HEK293 (cell line): ENCODE measurements around the gene PARD3.

Source experiments
- EGR2 ChIP-seq: fragments of 450-650 bp; formaldehyde crosslinking; IDR thresholded peaks from 2 replicates; pipeline ENCODE4 v1.5.1; 2016; ENCODE audit warnings: low read depth, missing biosample characterization, missing genetic modification characterization
- KLF17 ChIP-seq: fragments of 450-650 bp; formaldehyde crosslinking; IDR thresholded peaks from 2 replicates; pipeline ENCODE4 v1.5.1; 2016; ENCODE audit warnings: missing biosample characterization, missing genetic modification characterization
- KLF9 ChIP-seq: fragments of 450-650 bp; formaldehyde crosslinking; IDR thresholded peaks from 2 replicates; pipeline ENCODE4 v1.5.1; 2016; ENCODE audit warnings: missing biosample characterization, missing genetic modification characterization, low read depth
- MEIS1 ChIP-seq: sonication (generic); formaldehyde crosslinking; IDR thresholded peaks from 2 replicates; pipeline ENCODE4 v1.8.1; 2022; ENCODE audit warnings: missing genetic modification reagents, mild to moderate bottlenecking, borderline replicate concordance
- PBX3 ChIP-seq: sonication (generic); formaldehyde crosslinking; IDR thresholded peaks from 2 replicates; pipeline ENCODE4 v1.8.1; 2022; ENCODE audit warnings: mild to moderate bottlenecking, moderate library complexity, missing genetic modification reagents
- PRDM4 ChIP-seq: fragments of 450-650 bp; formaldehyde crosslinking; IDR thresholded peaks from 2 replicates; pipeline ENCODE4 v1.5.1; 2017; ENCODE audit warnings: missing biosample characterization, missing genetic modification characterization
- PRDM6 ChIP-seq: fragments of 450-650 bp; formaldehyde crosslinking; IDR thresholded peaks from 2 replicates; pipeline ENCODE4 v1.5.1; 2017; ENCODE audit warnings: missing biosample characterization, missing genetic modification characterization
- SALL2 ChIP-seq: fragments of 450-650 bp; formaldehyde crosslinking; IDR thresholded peaks from 2 replicates; pipeline ENCODE4 v1.5.0; 2017; ENCODE audit warnings: missing biosample characterization, mild to moderate bottlenecking, missing genetic modification characterization, borderline replicate concordance
- SP3 ChIP-seq: fragments of 450-650 bp; formaldehyde crosslinking; IDR thresholded peaks from 2 replicates; pipeline ENCODE4 v1.5.1; 2016; ENCODE audit warnings: missing biosample characterization, missing genetic modification characterization
- TCF7L2 ChIP-seq: IDR thresholded peaks from 2 replicates; pipeline ENCODE4 v1.6.1; 2011; ENCODE audit warnings: low read depth, mild to moderate bottlenecking, inconsistent platforms, low read length, moderate library complexity, borderline replicate concordance
- TRIM28 ChIP-seq: IDR thresholded peaks from 2 replicates; pipeline ENCODE4 v1.6.1; 2011; ENCODE audit warnings: low read length, control low read depth, borderline replicate concordance
- ZBTB1 ChIP-seq: fragments of 450-650 bp; formaldehyde crosslinking; IDR thresholded peaks from 2 replicates; pipeline ENCODE4 v1.5.1; 2016; ENCODE audit warnings: missing biosample characterization, missing genetic modification characterization
- ZBTB17 ChIP-seq: fragments of 450-650 bp; formaldehyde crosslinking; IDR thresholded peaks from 2 replicates; pipeline ENCODE4 v1.5.1; 2016; ENCODE audit warnings: missing biosample characterization, missing genetic modification characterization
- ZBTB20 ChIP-seq: fragments of 450-650 bp; formaldehyde crosslinking; IDR thresholded peaks from 2 replicates; pipeline ENCODE4 v1.5.1; 2016; ENCODE audit warnings: missing biosample characterization, missing genetic modification characterization
- ZNF114 ChIP-seq: fragments of 450-650 bp; formaldehyde crosslinking; IDR thresholded peaks from 2 replicates; pipeline ENCODE4 v1.5.0; 2017; ENCODE audit warnings: missing biosample characterization, missing genetic modification characterization
- ZNF324 ChIP-seq: fragments of 450-650 bp; formaldehyde crosslinking; IDR thresholded peaks from 2 replicates; pipeline ENCODE4 v1.5.1; 2016; ENCODE audit warnings: missing biosample characterization, missing genetic modification characterization
- ZNF341 ChIP-seq: fragments of 450-650 bp; formaldehyde crosslinking; IDR thresholded peaks from 2 replicates; pipeline ENCODE4; 2016; ENCODE audit warnings: low read depth, missing biosample characterization, missing genetic modification characterization
- ZNF350 ChIP-seq: fragments of 450-650 bp; formaldehyde crosslinking; IDR thresholded peaks from 2 replicates; pipeline ENCODE4 v1.5.0; 2017; ENCODE audit warnings: missing biosample characterization, mild to moderate bottlenecking, missing genetic modification characterization
- ZNF37A ChIP-seq: fragments of 450-650 bp; IDR thresholded peaks from 2 replicates; pipeline ENCODE4 v1.5.1; 2018; ENCODE audit warnings: missing biosample characterization, missing genetic modification characterization
- ZNF404 ChIP-seq: fragments of 450-650 bp; formaldehyde crosslinking; IDR thresholded peaks from 2 replicates; pipeline ENCODE4 v1.5.1; 2017; ENCODE audit warnings: missing biosample characterization, missing genetic modification characterization
- ZNF433 ChIP-seq: fragments of 450-650 bp; formaldehyde crosslinking; IDR thresholded peaks from 2 replicates; pipeline ENCODE4 v1.5.1; 2016; ENCODE audit warnings: missing biosample characterization, missing genetic modification characterization, low read depth
- ZNF560 ChIP-seq: fragments of 450-650 bp; formaldehyde crosslinking; IDR thresholded peaks from 2 replicates; pipeline ENCODE4 v1.5.1; 2017; ENCODE audit warnings: missing biosample characterization, missing genetic modification characterization, borderline replicate concordance
- ZNF561 ChIP-seq: fragments of 450-650 bp; IDR thresholded peaks from 2 replicates; pipeline ENCODE4 v1.5.1; 2018; ENCODE audit warnings: missing biosample characterization, missing genetic modification characterization, borderline replicate concordance
- ZNF660 ChIP-seq: fragments of 450-650 bp; IDR thresholded peaks from 2 replicates; pipeline ENCODE4 v1.5.1; 2018; ENCODE audit warnings: missing biosample characterization, mild to moderate bottlenecking, missing genetic modification characterization
- ZNF664 ChIP-seq: fragments of 450-650 bp; formaldehyde crosslinking; IDR thresholded peaks from 2 replicates; pipeline ENCODE4 v1.5.1; 2016; ENCODE audit warnings: missing biosample characterization, missing genetic modification characterization
- ZNF747 ChIP-seq: fragments of 450-650 bp; formaldehyde crosslinking; IDR thresholded peaks from 2 replicates; pipeline ENCODE4 v1.5.1; 2016; ENCODE audit warnings: missing biosample characterization, missing genetic modification characterization
- ZNF777 ChIP-seq: fragments of 450-650 bp; formaldehyde crosslinking; IDR thresholded peaks from 2 replicates; pipeline ENCODE4 v1.5.1; 2017; ENCODE audit warnings: missing biosample characterization, missing genetic modification characterization, borderline replicate concordance
- ZSCAN30 ChIP-seq: fragments of 450-650 bp; IDR thresholded peaks from 2 replicates; pipeline ENCODE4 v1.5.1; 2018; ENCODE audit warnings: missing biosample characterization, mild to moderate bottlenecking, missing genetic modification characterization, moderate library complexity
- ZSCAN5A ChIP-seq: fragments of 450-650 bp; formaldehyde crosslinking; IDR thresholded peaks from 2 replicates; pipeline ENCODE4 v1.5.1; 2016; ENCODE audit warnings: missing biosample characterization, missing genetic modification characterization
- TF ChIP-seq, protein P1 (sequence below): fragments of 450-650 bp; formaldehyde crosslinking; IDR thresholded peaks from 2 replicates; pipeline ENCODE4 v1.5.1; 2016; ENCODE audit warnings: missing biosample characterization, missing genetic modification characterization

Gene PARD3

DNA sequence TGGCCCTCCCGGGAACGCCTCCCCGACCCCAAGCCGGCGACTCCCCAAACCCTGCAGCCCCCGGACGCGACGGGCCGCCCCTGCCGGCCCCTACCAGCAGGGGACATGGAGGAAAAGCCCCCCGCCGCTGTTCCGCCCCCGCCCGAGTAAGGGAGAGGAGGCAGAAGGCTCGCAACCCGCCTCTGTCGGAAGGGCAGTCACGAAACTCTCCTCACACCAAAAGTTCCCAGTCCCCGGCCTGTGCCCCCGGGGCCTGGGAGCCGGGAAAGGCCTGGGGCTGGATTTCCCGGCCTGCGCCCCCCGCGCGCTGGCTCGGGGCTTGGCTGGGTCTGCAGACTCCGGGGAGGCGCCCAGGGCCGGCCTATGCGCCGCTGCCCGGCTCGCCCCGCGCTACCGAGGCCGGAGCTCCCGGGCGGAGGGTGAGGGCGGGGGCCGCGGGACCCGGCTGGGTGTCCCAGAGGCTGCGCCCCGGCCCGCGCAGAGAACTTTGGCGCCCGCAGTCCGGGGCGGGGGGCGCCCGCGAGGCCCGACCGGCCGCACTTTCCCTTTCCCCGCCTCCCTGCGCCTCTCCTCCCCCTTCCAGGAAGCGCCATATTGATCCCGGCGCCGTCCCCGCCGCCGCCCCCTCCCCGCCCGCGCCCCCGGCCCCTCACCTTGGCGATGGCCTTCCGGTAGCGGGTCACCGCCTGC, 728 bp downstream of the PARD3 start (continued):
- TF ChIP-seq KLF9 (tag by site-specific recombination) (no peak), ZSCAN5A (tag by site-specific recombination) (no peak), SP3 (tag by site-specific recombination) (peak; percentile 38), PRDM6 (tag by site-specific recombination) (no peak), ZNF37A (tag by site-specific recombination) (no peak), ZNF561 (peak; percentile 87; the same call in 1 of the 2 replicates), ZNF350 (tag by site-specific recombination) (no peak), ZSCAN30 (tag by site-specific recombination) (no peak), PBX3 (CRISPR knock-in tag) (no peak), TRIM28 (no peak), ZNF114 (tag by site-specific recombination) (no peak), ZNF664 (tag by site-specific recombination) (no peak), ZNF777 (no peak), KLF17 (tag by site-specific recombination) (no peak), ZNF341 (tag by site-specific recombination) (peak; percentile 97), ZNF747 (tag by site-specific recombination) (no peak), PRDM4 (tag by site-specific recombination) (peak; percentile 89), ZNF404 (tag by site-specific recombination) (no peak), MEIS1 (CRISPR knock-in tag) (no peak), ZNF560 (tag by site-specific recombination) (no peak), ZNF660 (0 out of 2 replicates have a peak, but pooled peaks have one; percentile 44), ZBTB1 (tag by site-specific recombination) (no peak), SALL2 (tag by site-specific recombination) (no peak), ZBTB17 (tag by site-specific recombination) (no peak), ZNF324 (tag by site-specific recombination) (no peak), ZBTB20 (peak; percentile 56; the same call in 1 of the 2 replicates), ZNF433 (tag by site-specific recombination) (no peak), EGR2 (tag by site-specific recombination) (peak; percentile 18; the same call in 1 of the 2 replicates), TCF7L2 (no peak)
- TF ChIP-seq, protein P1, sequence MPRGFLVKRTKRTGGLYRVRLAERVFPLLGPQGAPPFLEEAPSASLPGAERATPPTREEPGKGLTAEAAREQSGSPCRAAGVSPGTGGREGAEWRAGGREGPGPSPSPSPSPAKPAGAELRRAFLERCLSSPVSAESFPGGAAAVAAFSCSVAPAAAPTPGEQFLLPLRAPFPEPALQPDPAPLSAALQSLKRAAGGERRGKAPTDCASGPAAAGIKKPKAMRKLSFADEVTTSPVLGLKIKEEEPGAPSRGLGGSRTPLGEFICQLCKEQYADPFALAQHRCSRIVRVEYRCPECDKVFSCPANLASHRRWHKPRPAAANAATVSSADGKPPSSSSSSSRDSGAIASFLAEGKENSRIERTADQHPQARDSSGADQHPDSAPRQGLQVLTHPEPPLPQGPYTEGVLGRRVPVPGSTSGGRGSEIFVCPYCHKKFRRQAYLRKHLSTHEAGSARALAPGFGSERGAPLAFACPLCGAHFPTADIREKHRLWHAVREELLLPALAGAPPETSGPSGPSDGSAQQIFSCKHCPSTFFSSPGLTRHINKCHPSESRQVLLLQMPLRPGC (tag by site-specific recombination): no peak
